Measurements from ENCODE around the gene NEUROD1.

The NEUROD1 gene

DNA sequence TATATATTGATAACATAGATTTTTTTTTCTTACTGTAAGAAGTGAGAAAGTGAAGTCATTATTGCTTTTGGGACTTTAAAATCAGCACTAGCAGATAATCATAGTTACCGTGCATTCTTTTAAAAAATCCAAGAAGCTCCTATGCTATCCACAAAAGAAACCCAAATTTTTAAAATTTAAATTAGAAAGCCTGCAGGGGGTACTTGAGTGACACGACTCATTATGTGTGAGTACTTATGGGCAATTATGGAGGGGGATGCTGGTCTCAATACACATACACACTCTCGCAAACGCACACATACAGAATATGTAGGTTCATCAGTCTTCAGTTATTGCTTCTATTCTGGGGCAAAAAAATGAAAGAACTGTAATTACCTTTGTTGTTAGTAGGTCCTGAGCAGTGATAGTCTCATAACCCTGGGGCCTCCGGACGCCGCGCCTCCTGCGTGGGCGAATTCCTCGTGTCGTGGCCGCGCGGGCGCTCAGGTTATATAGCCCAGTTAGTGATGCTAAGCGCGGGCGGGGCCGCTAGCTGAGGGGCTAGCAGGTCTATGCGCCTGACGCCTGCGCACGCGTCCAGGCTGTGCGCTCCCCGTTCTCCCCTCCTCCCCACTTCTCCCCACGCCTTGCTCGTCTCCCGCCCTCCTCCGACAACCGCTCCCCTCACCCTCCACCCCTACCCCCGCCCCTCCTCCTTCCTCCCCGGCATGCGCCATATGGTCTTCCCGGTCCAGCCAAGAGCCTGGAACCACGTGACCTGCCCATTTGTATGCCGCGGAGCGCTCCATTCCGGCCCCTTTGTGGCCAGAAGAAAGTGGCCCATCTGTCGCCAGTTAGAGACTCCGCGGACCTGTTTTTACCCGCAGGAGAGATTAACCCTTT lies at the start of gene NEUROD1:
Gene NEUROD1, minus strand, starts transcription at position 463 of the 882 bp plus-strand sequence. CDS start 1,657 bp downstream, outside the sequence.
- Histone ChIP-seq H3K36me3 (ENCODE audit: low read length) (no peaks in the 10 kb centered on the region), H2AFZ (ENCODE audit: low read depth, low read length, severe bottlenecking) (no peak within 1 kb of the TSS), H3F3A (ENCODE audit: insufficient read depth) (no peaks in the 10 kb centered on the region), H3K4me2 (ENCODE audit: low read depth, low read length, poor library complexity, severe bottlenecking) (no peak within 1 kb of the TSS), H3K27ac (ENCODE audit: low read depth, low read length) (no peak within 1 kb of the TSS), H3K9ac (ENCODE audit: low read length) (no peak within 1 kb of the TSS), H4K20me1 (ENCODE audit: low read depth, low read length) (no peaks in the 10 kb centered on the region), H3K4me3 (ENCODE audit: insufficient read depth, low read length, poor library complexity, severe bottlenecking) (no peak within 1 kb of the TSS), H3K9me3 (ENCODE audit: insufficient read depth, low read length) (no peaks in the 10 kb centered on the region), H3K79me2 (ENCODE audit: insufficient read depth, low read length) (no peaks in the 10 kb centered on the region), H3K27me3 (ENCODE audit: low read length) (no peaks in the 10 kb centered on the region), H3K9me2 (replicated peaks; ENCODE audit: insufficient read depth, low read length) (no peaks in the 10 kb centered on the region)
- TF ChIP-seq, protein P1, sequence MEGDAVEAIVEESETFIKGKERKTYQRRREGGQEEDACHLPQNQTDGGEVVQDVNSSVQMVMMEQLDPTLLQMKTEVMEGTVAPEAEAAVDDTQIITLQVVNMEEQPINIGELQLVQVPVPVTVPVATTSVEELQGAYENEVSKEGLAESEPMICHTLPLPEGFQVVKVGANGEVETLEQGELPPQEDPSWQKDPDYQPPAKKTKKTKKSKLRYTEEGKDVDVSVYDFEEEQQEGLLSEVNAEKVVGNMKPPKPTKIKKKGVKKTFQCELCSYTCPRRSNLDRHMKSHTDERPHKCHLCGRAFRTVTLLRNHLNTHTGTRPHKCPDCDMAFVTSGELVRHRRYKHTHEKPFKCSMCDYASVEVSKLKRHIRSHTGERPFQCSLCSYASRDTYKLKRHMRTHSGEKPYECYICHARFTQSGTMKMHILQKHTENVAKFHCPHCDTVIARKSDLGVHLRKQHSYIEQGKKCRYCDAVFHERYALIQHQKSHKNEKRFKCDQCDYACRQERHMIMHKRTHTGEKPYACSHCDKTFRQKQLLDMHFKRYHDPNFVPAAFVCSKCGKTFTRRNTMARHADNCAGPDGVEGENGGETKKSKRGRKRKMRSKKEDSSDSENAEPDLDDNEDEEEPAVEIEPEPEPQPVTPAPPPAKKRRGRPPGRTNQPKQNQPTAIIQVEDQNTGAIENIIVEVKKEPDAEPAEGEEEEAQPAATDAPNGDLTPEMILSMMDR (IDR thresholded peaks at IDR 0.05; ENCODE audit: insufficient read depth, low read length, poor library complexity, severe bottlenecking), result no peak
- TF ChIP-seq EZH2phosphoT487 (conservative IDR thresholded peaks at IDR 0.05; ENCODE audit: low read length), result no peak

DNA sequence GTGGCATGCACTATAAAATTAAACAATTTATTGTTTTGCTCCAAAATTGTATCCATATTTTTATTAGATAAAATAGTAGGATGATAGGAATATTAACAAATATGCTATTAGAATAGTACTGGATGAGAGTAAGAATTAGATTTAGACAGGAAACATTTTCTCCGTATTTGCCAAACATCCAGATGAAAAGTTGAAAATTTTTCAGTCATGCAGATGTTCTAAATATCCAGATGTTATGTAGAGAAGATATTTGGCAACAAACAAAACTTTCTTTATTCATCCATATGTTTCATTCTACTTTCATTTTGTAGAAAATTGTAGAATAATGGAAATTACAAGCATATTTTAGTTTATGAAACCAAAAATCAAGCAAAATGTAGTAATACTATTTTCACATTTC lies 45.2 kb upstream of the NEUROD1 start:
- Histone ChIP-seq H3K9me2 (replicated peaks; ENCODE audit: insufficient read depth, low read length) (no peaks in the 10 kb centered on the region), H3K9me3 (ENCODE audit: insufficient read depth, low read length) (no peaks in the 10 kb centered on the region), H3K9ac (ENCODE audit: low read length) (no peak overlapping the region), H3K27me3 (ENCODE audit: low read length) (no peaks in the 10 kb centered on the region), H3K4me3 (ENCODE audit: insufficient read depth, low read length, poor library complexity, severe bottlenecking) (no peak overlapping the region), H3K36me3 (ENCODE audit: low read length) (no peaks in the 10 kb centered on the region), H4K20me1 (ENCODE audit: low read depth, low read length) (no peaks in the 10 kb centered on the region), H2AFZ (ENCODE audit: low read depth, low read length, severe bottlenecking) (no peak overlapping the region), H3K4me2 (ENCODE audit: low read depth, low read length, poor library complexity, severe bottlenecking) (no peak overlapping the region), H3K79me2 (ENCODE audit: insufficient read depth, low read length) (no peaks in the 10 kb centered on the region), H3K27ac (ENCODE audit: low read depth, low read length) (no peak overlapping the region), H3F3A (ENCODE audit: insufficient read depth) (no peaks in the 10 kb centered on the region)
- TF ChIP-seq, protein P1 (IDR thresholded peaks at IDR 0.05; ENCODE audit: insufficient read depth, low read length, poor library complexity, severe bottlenecking), result no peak

DNA sequence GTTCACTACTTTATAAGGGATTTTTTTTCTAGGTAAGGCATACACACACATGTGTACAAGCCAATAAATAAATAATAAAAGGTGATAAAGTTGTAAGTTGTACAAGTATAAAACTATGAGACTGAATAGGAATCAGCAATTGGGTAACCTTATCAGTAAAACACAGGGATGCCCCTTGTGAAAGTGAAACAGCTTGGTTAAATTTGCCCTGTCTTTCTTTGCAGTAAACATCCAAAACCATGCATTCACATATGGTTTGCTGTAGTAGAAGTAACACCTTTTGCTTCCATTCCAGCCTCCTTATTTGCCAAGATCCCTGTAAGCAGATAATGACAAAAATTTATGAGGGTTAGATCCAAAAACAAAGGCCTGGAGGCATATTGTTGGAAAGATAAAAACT lies 44.3 kb upstream of the NEUROD1 start:
- no peak for TF ChIP-seq EZH2phosphoT487 (conservative IDR thresholded peaks at IDR 0.05; ENCODE audit: low read length)
- TF ChIP-seq, protein P1 (IDR thresholded peaks at IDR 0.05; ENCODE audit: insufficient read depth, low read length, poor library complexity, severe bottlenecking), result no peak

More for the DNA sequence above, 44.3 kb upstream of the NEUROD1 start:
- no peak overlapping the region for H2AFZ ChIP-seq (ENCODE audit: low read depth, low read length, severe bottlenecking)
- no peak overlapping the region for H3K4me2 ChIP-seq (ENCODE audit: low read depth, low read length, poor library complexity, severe bottlenecking)
- H3K27ac ChIP-seq (ENCODE audit: low read depth, low read length), result no peak overlapping the region
- H3F3A ChIP-seq (ENCODE audit: insufficient read depth), result no peaks in the 10 kb centered on the region
- H3K4me3 ChIP-seq (ENCODE audit: insufficient read depth, low read length, poor library complexity, severe bottlenecking), result no peak overlapping the region
- H4K20me1 ChIP-seq (ENCODE audit: low read depth, low read length), result no peaks in the 10 kb centered on the region
- H3K9me3 ChIP-seq (ENCODE audit: insufficient read depth, low read length), result no peaks in the 10 kb centered on the region
- no peaks in the 10 kb centered on the region for H3K9me2 ChIP-seq (replicated peaks; ENCODE audit: insufficient read depth, low read length)
- no peaks in the 10 kb centered on the region for H3K27me3 ChIP-seq (ENCODE audit: low read length)
- no peaks in the 10 kb centered on the region for H3K79me2 ChIP-seq (ENCODE audit: insufficient read depth, low read length)
- H3K36me3 ChIP-seq (ENCODE audit: low read length), result no peaks in the 10 kb centered on the region
- no peak overlapping the region for H3K9ac ChIP-seq (ENCODE audit: low read length)
